ENCODE results near the gene ICOS. TPM values are rescaled to one million over a fixed set of nuclear protein-coding genes. Genes with fewer than 3 reads are reported as not detected.
A peak's percentile ranks its signal among the peaks of the same experiment; 100 is the strongest.

The ICOS gene
- total and polyA plus RNA-seq, 4 donors = 0.49 to 3.1 (median 0.76) TPM

GRCh38 chr2:203997980-203998809 is 61.6 kb downstream of the ICOS start:
- peaks cover 0 to 10% (median 0%) of the 10 kb centered on the region in 5 donors for H3K4me1 ChIP-seq (ENCODE audit: control insufficient read depth in 5 of 5, insufficient read depth in 5 of 5, low read length in 5 of 5)
- no peaks in the 10 kb centered on the region for H3K27me3 ChIP-seq (ENCODE audit: control insufficient read depth in 3 of 3, insufficient read depth in 3 of 3, low read length in 2 of 3)
- 70 to 80% methylated on average over 6 of the region's 6 CpGs for WGBS, 2 donors
- no peak for ATAC-seq (ENCODE audit: insufficient read depth, low FRiP score)
- no peak overlapping the region for H3K27ac ChIP-seq (ENCODE audit: low read depth in 1 of 2, low read length in 1 of 2)
- H3K9me3 ChIP-seq (ENCODE audit: control insufficient read depth in 4 of 4, insufficient read depth in 3 of 4, low read length in 3 of 4) = no peaks in the 10 kb centered on the region
- no peaks in the 10 kb centered on the region for H3K36me3 ChIP-seq (ENCODE audit: control insufficient read depth in 4 of 4, insufficient read depth in 4 of 4, low read length in 4 of 4)
- H3K9ac ChIP-seq (ENCODE audit: insufficient read depth in 1 of 2, low read length in 2 of 2) = no peak overlapping the region
- DNase-seq = no peak
- no peak overlapping the region for H3K4me3 ChIP-seq
- TF ChIP-seq CTCF (IDR thresholded peaks at IDR 0.05; ENCODE audit: control extremely low read depth, extremely low read depth) = no peak

GRCh38 chr2:203999835-204000234 is 63.3 kb downstream of the ICOS start:
- peak in 2 of 3 donors; percentile 18 to 57 for DNase-seq
- Histone ChIP-seq H3K27me3 (ENCODE audit: control insufficient read depth in 3 of 3, insufficient read depth in 3 of 3, low read length in 2 of 3) (no peaks in the 10 kb centered on the region), H3K27ac (ENCODE audit: low read depth in 1 of 2, low read length in 1 of 2) (no peak overlapping the region), H3K9me3 (ENCODE audit: control insufficient read depth in 4 of 4, insufficient read depth in 3 of 4, low read length in 3 of 4) (no peaks in the 10 kb centered on the region), H3K4me3 (no peak overlapping the region), H3K36me3 (ENCODE audit: control insufficient read depth in 4 of 4, insufficient read depth in 4 of 4, low read length in 4 of 4) (no peaks in the 10 kb centered on the region), H3K4me1 (ENCODE audit: control insufficient read depth in 5 of 5, insufficient read depth in 5 of 5, low read length in 5 of 5) (peaks cover 0 to 10% (median 0%) of the 10 kb centered on the region in 5 donors), H3K9ac (ENCODE audit: insufficient read depth in 1 of 2, low read length in 2 of 2) (no peak overlapping the region)
- no peak for TF ChIP-seq CTCF (IDR thresholded peaks at IDR 0.05; ENCODE audit: control extremely low read depth, extremely low read depth)
- no peak for ATAC-seq (ENCODE audit: insufficient read depth, low FRiP score)

- Histone ChIP-seq H3K36me3 (ENCODE audit: control insufficient read depth in 4 of 4, insufficient read depth in 4 of 4, low read length in 4 of 4) (no peaks in the 10 kb centered on the region), H3K9me3 (ENCODE audit: control insufficient read depth in 4 of 4, insufficient read depth in 3 of 4, low read length in 3 of 4) (no peaks in the 10 kb centered on the region), H3K4me3 (no peak overlapping the region), H3K27me3 (ENCODE audit: control insufficient read depth in 3 of 3, insufficient read depth in 3 of 3, low read length in 2 of 3) (no peaks in the 10 kb centered on the region), H3K4me1 (ENCODE audit: control insufficient read depth in 5 of 5, insufficient read depth in 5 of 5, low read length in 5 of 5) (peaks cover 0 to 10% (median 0%) of the 10 kb centered on the region in 5 donors), H3K27ac (ENCODE audit: low read depth in 1 of 2, low read length in 1 of 2) (no peak overlapping the region), H3K9ac (ENCODE audit: insufficient read depth in 1 of 2, low read length in 2 of 2) (no peak overlapping the region)
- no peak for ATAC-seq (ENCODE audit: insufficient read depth, low FRiP score)
- no peak for DNase-seq
- TF ChIP-seq CTCF (IDR thresholded peaks at IDR 0.05; ENCODE audit: control extremely low read depth, extremely low read depth) = no peak
Observed at GRCh38 chr2:204000446-204000845, 63.9 kb downstream of the ICOS start.
